HUDEP-2 (cell line): ENCODE measurements around the gene PIGR.

ENCODE experiments used
- DNase-seq, 76 experiments: peaks; one replicate each; lab custom pipeline; 2025; ENCODE audit not compliant: unreplicated experiment in 76 of 76; lab: John Stamatoyannopoulos, UW

The PIGR gene

GRCh38 chr1:206960676-206961386, 14.6 kb upstream of the PIGR start:
- DNase-seq, result no peak

GRCh38 chr1:206958144-206958543, 11.9 kb upstream of the PIGR start:
- DNase-seq, result no peak

GRCh38 chr1:206957639-206958038, 11.4 kb upstream of the PIGR start:
- no peak for DNase-seq

- peak in 8 of 76 experiments; percentile 4 to 19 (median 16) for DNase-seq
Measured at GRCh38 chr1:206955476-206956451, 9.5 kb upstream of the PIGR start.

GRCh38 chr1:206954459-206955342, 8.4 kb upstream of the PIGR start:
- no peak for DNase-seq

- no peak for DNase-seq
Measured at GRCh38 chr1:206953626-206954025, 7.4 kb upstream of the PIGR start.

GRCh38 chr1:206953126-206953525, 6.9 kb upstream of the PIGR start:
- DNase-seq, result no peak

GRCh38 chr1:206952171-206952570, 5.9 kb upstream of the PIGR start:
- DNase-seq, result no peak

GRCh38 chr1:206951318-206952100, 5.2 kb upstream of the PIGR start:
- no peak for DNase-seq

- DNase-seq, result no peak
Measured at GRCh38 chr1:206949641-206950040, 3.4 kb upstream of the PIGR start.

GRCh38 chr1:206949208-206949607, 2.9 kb upstream of the PIGR start:
- DNase-seq, result no peak

GRCh38 chr1:206947255-206947654, 989 bp upstream of the PIGR start:
- DNase-seq, result no peak

- DNase-seq, result no peak
Measured at GRCh38 chr1:206945779-206946178, 487 bp downstream of the PIGR start.

GRCh38 chr1:206944703-206945102, 1.6 kb downstream of the PIGR start:
- no peak for DNase-seq

- DNase-seq, result peak in 16 of 76 experiments; percentile 3 to 29 (median 12)
Measured at GRCh38 chr1:206941766-206942418, 4.4 kb downstream of the PIGR start.

- DNase-seq, result no peak
Measured at GRCh38 chr1:206940588-206940936, 5.7 kb downstream of the PIGR start.

GRCh38 chr1:206939841-206940587, 6.3 kb downstream of the PIGR start:
- no peak for DNase-seq

- no peak for DNase-seq
Measured at GRCh38 chr1:206939131-206939530, 7.1 kb downstream of the PIGR start.

- DNase-seq, result no peak
Measured at GRCh38 chr1:206937425-206937824, 8.8 kb downstream of the PIGR start.
